Sigmoid colon (tissue), 4 donors: ENCODE measurements around the gene DERA.

ENCODE experiments used
- CTCF ChIP-seq, 4 experiments: fragments of 450-650 bp in 3 of 4; fragments of 200-600 bp in 1 of 4; IDR thresholded peaks; one replicate each; pipeline ENCODE4 v1.5.1; 2016 to 2019; ENCODE audit warnings: antibody characterized with exemption in 4 of 4, mild to moderate bottlenecking in 3 of 4, moderate library complexity in 2 of 4
- EP300 ChIP-seq, 4 donors: sonication (generic); formaldehyde crosslinking; IDR thresholded peaks; one replicate each; pipeline ENCODE4 v1.6.1; 2017; ENCODE audit warnings: antibody characterized with exemption in 4 of 4
- POLR2A ChIP-seq, 2 donors: fragments of 450-650 bp; IDR thresholded peaks; one replicate each; pipeline ENCODE4 v1.6.1; 2016; ENCODE audit warnings: antibody characterized with exemption in 2 of 2, mild to moderate bottlenecking in 2 of 2, moderate library complexity in 2 of 2
- POLR2AphosphoS5 ChIP-seq, 4 donors: sonication (generic); formaldehyde crosslinking; IDR thresholded peaks; one replicate each; pipeline ENCODE4 v1.6.1; 2017; ENCODE audit warnings: antibody characterized with exemption in 4 of 4

DNA sequence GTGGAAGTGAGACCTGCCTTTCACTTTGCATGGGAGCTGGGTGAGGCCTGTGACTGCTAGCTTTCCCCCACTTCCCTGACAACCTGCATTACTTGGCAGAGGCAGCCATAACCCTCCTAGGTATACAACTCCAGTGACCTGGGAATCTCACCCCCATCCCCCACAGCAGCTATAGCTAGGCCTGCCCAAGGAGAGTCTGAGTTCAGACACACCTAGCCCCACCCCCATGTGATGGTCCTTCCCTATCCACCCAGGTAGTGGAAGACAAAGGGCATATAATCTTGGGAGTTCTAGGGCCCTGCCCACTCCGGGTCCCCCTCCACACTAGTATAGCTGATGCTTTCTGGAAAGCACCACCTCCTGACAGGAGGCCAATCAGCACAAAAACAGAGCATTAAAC, 35.3 kb upstream of the DERA start:
- TF ChIP-seq CTCF (IDR thresholded peaks at IDR 0.05) (no peak), POLR2AphosphoS5 (IDR thresholded peaks at IDR 0.05) (no peak), EP300 (IDR thresholded peaks at IDR 0.05) (no peak), POLR2A (IDR thresholded peaks at IDR 0.05) (no peak)
